GM12878 (cell line): ENCODE data around the gene HIF3A. TPM values are rescaled to one million over a fixed set of nuclear protein-coding genes. Genes with fewer than 3 reads are reported as not detected.

Source experiments
- ATAC-seq: fragments of 200-7000 bp; cut with Tn5 transposase; 3 replicates; pipeline ENCODE4 v1.9.1; 2020; ENCODE audit warnings: mild to moderate bottlenecking, moderate library complexity
- BruUV-seq: library from RNA; stranded (reverse); fragments of 400-500 nt; replicated peaks from 2 replicates; lab custom pipeline; 2021; lab: Mats Ljungman, UMichigan
- CTCF ChIA-PET: fragments of 300-600 bp; sonication (Branson Sonifier 250); formaldehyde crosslinking; extraction: SDS; loops from one replicate; lab custom pipeline; 2021; ENCODE audit warnings: inconsistent platforms; lab: Yijun Ruan, JAX
- POLR2A ChIA-PET: fragments of 350-600 bp; formaldehyde crosslinking; extraction: SDS; loops from one replicate; lab custom pipeline; 2021; ENCODE audit warnings: inconsistent platforms; lab: Charles Lee
- RAD21 ChIA-PET: fragments of 300-600 bp; sonication (Branson Sonifier 250); formaldehyde crosslinking; loops from one replicate; lab custom pipeline; 2023; ENCODE audit warnings: antibody characterized with exemption; ENCODE audit not compliant: unreplicated experiment; lab: Charles Lee
- SMC1A ChIA-PET: fragments of 300-600 bp; sonication (Branson Sonifier 250); formaldehyde crosslinking; loops from one replicate; lab custom pipeline; 2023; ENCODE audit not compliant: unreplicated experiment, uncharacterized antibody; lab: Charles Lee
- DNase-seq: peaks from one replicate; pipeline ENCODE4 v3.0.0-alpha.2; 2011; ENCODE audit warnings: low read depth, low spot score
- FAIRE-seq: peaks from 3 replicates; lab custom pipeline; 2011; peaks lifted over from hg19 to GRCh38; lab: Jason Lieb, UNC
- H2AFZ ChIP-seq: 2 replicates; pipeline ENCODE4 v1.6.0; 2011; ENCODE audit warnings: low read depth, low read length, control low read depth; ENCODE audit not compliant: control insufficient read depth
- H3K27ac ChIP-seq: 2 replicates; pipeline ENCODE4 v1.5.1; 2011; ENCODE audit warnings: control low read depth; ENCODE audit not compliant: control insufficient read depth, insufficient read depth
- H3K27me3 ChIP-seq, 2 experiments: replicated peaks in 1 of 2; 2 replicates each; pipeline versions ENCODE4 v1.6.0 to v1.6.1; 2011; ENCODE audit warnings: low read length in 1 of 2; ENCODE audit not compliant: control insufficient read depth in 2 of 2, insufficient read depth in 2 of 2
- H3K36me3 ChIP-seq, 2 experiments: 2 replicates each; pipeline ENCODE4 v1.5.1; 2011; ENCODE audit warnings: low read length in 1 of 2; ENCODE audit not compliant: control insufficient read depth in 2 of 2, insufficient read depth in 2 of 2
- H3K4me1 ChIP-seq: 2 replicates; pipeline ENCODE4 v1.6.1; 2011; ENCODE audit warnings: mild to moderate bottlenecking, low read length, moderate library complexity, mixed read lengths; ENCODE audit not compliant: control insufficient read depth, insufficient read depth
- H3K4me2 ChIP-seq: 2 replicates; pipeline ENCODE4 v1.6.0; 2011; ENCODE audit warnings: control low read depth; ENCODE audit not compliant: control insufficient read depth, insufficient read depth
- H3K4me3 ChIP-seq: fragments of 200-600 bp; sonication (generic); 2 replicates; pipeline ENCODE4 v1.5.1; 2016
- H3K79me2 ChIP-seq: 2 replicates; pipeline ENCODE4 v1.6.0; 2011; ENCODE audit warnings: low read length; ENCODE audit not compliant: control insufficient read depth, insufficient read depth
- H3K9ac ChIP-seq: 2 replicates; pipeline ENCODE4 v1.8.0; 2011; ENCODE audit warnings: low read length, control low read depth, mixed read lengths; ENCODE audit not compliant: control insufficient read depth, insufficient read depth
- H3K9me3 ChIP-seq: replicated peaks from 3 replicates; pipeline ENCODE4 v1.5.1; 2011; ENCODE audit warnings: mild to moderate bottlenecking, low read length; ENCODE audit not compliant: control insufficient read depth, insufficient read depth
- H4K20me1 ChIP-seq: 2 replicates; pipeline ENCODE4 v1.6.0; 2011; ENCODE audit not compliant: control insufficient read depth, insufficient read depth
- CBX3 ChIP-seq: fragments of 200-600 bp; sonication (generic); IDR thresholded peaks from 2 replicates; pipeline ENCODE4 v1.6.1; 2016; ENCODE audit warnings: low read depth, borderline replicate concordance
- CBX5 ChIP-seq: sonication (generic); IDR thresholded peaks from 2 replicates; pipeline ENCODE4 v1.6.1; 2016; ENCODE audit warnings: low read depth, moderate library complexity, mild to moderate bottlenecking, inconsistent platforms
- CHD4 ChIP-seq: fragments of 200-600 bp; sonication (generic); IDR thresholded peaks from 2 replicates; pipeline ENCODE4 v1.6.1; 2016; ENCODE audit warnings: mild to moderate bottlenecking
- EGR1 ChIP-seq, 2 experiments: IDR thresholded peaks; 1 replicate in 1 of 2; 2 replicates in 1 of 2; pipeline ENCODE4 v1.6.1; 2011 to 2012; ENCODE audit warnings: low read depth in 2 of 2, low read length in 2 of 2, borderline replicate concordance in 1 of 2, mild to moderate bottlenecking in 1 of 2, moderate library complexity in 1 of 2
- EP300 ChIP-seq, 2 experiments: fragments of 150-350 bp in 1 of 2; IDR thresholded peaks; 2 replicates each; pipeline ENCODE4 v1.6.1; 2011 to 2012; ENCODE audit warnings: low read depth in 2 of 2, low read length in 2 of 2, borderline replicate concordance in 1 of 2, improper control_type of control experiment in 1 of 2, inconsistent platforms in 1 of 2; ENCODE audit not compliant: control insufficient read depth in 1 of 2
- FOXK2 ChIP-seq: fragments of 450-650 bp; IDR thresholded peaks from 2 replicates; pipeline ENCODE4 v1.6.1; 2017; ENCODE audit warnings: mild to moderate bottlenecking, moderate library complexity
- FOXM1 ChIP-seq: IDR thresholded peaks from 2 replicates; pipeline ENCODE4 v1.6.1; 2012; ENCODE audit warnings: low read depth, mild to moderate bottlenecking, inconsistent platforms, low read length, moderate library complexity
- IKZF1 ChIP-seq: fragments of 450-650 bp; conservative IDR thresholded peaks from 2 replicates; pipeline ENCODE4 v1.6.1; 2017; ENCODE audit warnings: antibody characterized with exemption, mild to moderate bottlenecking
- SIN3A ChIP-seq: IDR thresholded peaks from 2 replicates; pipeline ENCODE4 v1.6.1; 2012; ENCODE audit warnings: low read depth, low read length, improper control_type of control experiment
- SMARCA5 ChIP-seq: fragments of 450-650 bp; IDR thresholded peaks from 2 replicates; pipeline ENCODE4 v1.6.1; 2017; ENCODE audit warnings: mild to moderate bottlenecking
- SUPT20H ChIP-seq: IDR thresholded peaks from 2 replicates; pipeline ENCODE4 v1.6.1; 2011; ENCODE audit warnings: low read depth, mild to moderate bottlenecking, low read length, moderate library complexity, borderline replicate concordance; ENCODE audit not compliant: control insufficient read depth
- ZNF207 ChIP-seq: fragments of 450-650 bp; IDR thresholded peaks from 2 replicates; pipeline ENCODE4 v1.6.1; 2014; ENCODE audit warnings: antibody characterized with exemption, mild to moderate bottlenecking, borderline replicate concordance
- WGBS: methylation state at CpG from one replicate; pipeline ENCODE4 v1.1.6; 2016; ENCODE audit warnings: low lambda C conversion rate; ENCODE audit not compliant: insufficient replicate concordance, insufficient coverage; ENCODE audit errors: missing lambda C conversion rate; 5-methylcytosine and 5-hydroxymethylcytosine counted together
- in situ Hi-C: fragments of 300-500 bp; cut with MboI; formaldehyde crosslinking; loops from 9 replicates; pipeline ENCODE4 v1.14.3; 2018; ENCODE audit warnings: mixed read lengths
- intact Hi-C: fragments of 100-400 bp; cut with micrococcal nuclease; formaldehyde crosslinking; loops from one replicate; pipeline ENCODE4 v1.14.2; 2022; ENCODE audit not compliant: unreplicated experiment
- polyA plus RNA-seq, 11 experiments: library from polyadenylated mRNA; depleted of rRNA in 4 of 11; unstranded in 6 of 11; stranded (reverse) in 5 of 11; fragments of >200 nt; fragmentation: Nextera tagmentation in 4 of 11; fragmentation: Illumina TruSeq in 1 of 11; extraction: Ambion mirVana in 4 of 11; extraction: Trizol in 1 of 11; gene quantifications; 1 replicate in 1 of 11; 2 replicates in 10 of 11; pipeline versions ENCODE4 v1.2.1 to v1.2.3, GENCODE V29; 2011 to 2016; ENCODE audit warnings: inconsistent platforms in 2 of 11, missing spikeins in 2 of 11, low read depth in 1 of 11
- total RNA-seq, 4 experiments: library from RNA; depleted of rRNA in 3 of 4; stranded (reverse); fragments of >200 nt in 3 of 4; fragmentation: Illumina TruSeq in 1 of 4; extraction: Trizol in 1 of 4; gene quantifications; 2 replicates each; pipeline versions ENCODE4 v1.2.1 to v1.2.3, GENCODE V29; 2013 to 2021
- TF ChIP-seq, protein P1 (sequence below): fragments of 450-650 bp; IDR thresholded peaks from 2 replicates; pipeline ENCODE4 v1.6.1; 2018; ENCODE audit warnings: mild to moderate bottlenecking, low read depth, moderate library complexity; ENCODE audit not compliant: partially characterized antibody
- TF ChIP-seq, protein P2 (sequence below): IDR thresholded peaks from 2 replicates; pipeline ENCODE4 v1.6.1; 2011; ENCODE audit warnings: low read depth, mild to moderate bottlenecking, low read length, moderate library complexity, borderline replicate concordance; ENCODE audit errors: extremely low read depth
- TF ChIP-seq, protein P3 (sequence below): fragments of 450-650 bp; conservative IDR thresholded peaks from 2 replicates; pipeline ENCODE4 v1.6.1; 2017; ENCODE audit warnings: mild to moderate bottlenecking, moderate library complexity
- TF ChIP-seq, protein P4 (sequence below): fragments of 450-650 bp; IDR thresholded peaks from 2 replicates; pipeline ENCODE4 v1.6.1; 2014; ENCODE audit warnings: mild to moderate bottlenecking
- TF ChIP-seq, protein P5 (sequence below): IDR thresholded peaks from 2 replicates; pipeline ENCODE4 v1.6.1; 2011; ENCODE audit warnings: low read depth, low read length, improper control_type of control experiment, borderline replicate concordance

HIF3A gene
- total and polyA plus RNA-seq, 10 of the 15 experiments (the other 5 are each of a cell fraction or from before 2014, with no cell fraction given): 0.03 to 0.20 (median 0.06) TPM; not detected in 5

DNA sequence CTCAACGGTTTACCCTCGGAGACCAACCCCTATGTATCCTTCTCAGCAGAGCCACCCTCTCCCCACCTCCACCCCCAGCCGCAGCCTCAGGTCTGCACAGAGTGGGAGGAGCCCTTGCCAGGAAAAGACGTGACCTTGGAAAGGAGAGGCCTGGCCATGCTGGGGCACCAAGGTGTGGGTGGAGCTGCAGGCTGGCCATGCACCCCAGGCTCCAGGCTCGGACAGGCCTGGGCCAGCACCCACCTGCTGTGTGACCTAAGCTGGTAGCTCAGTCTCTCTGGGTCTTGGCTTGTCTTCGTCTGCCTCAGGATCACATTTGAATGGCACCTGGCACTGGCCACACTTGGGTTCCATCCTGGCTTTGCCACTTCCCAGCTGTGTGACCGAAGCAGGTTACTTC lies 87.0 kb downstream of the HIF3A start:
- Histone ChIP-seq H3K4me3 (no peak overlapping the region), H3K36me3 (peaks cover 28 to 44% of the 10 kb centered on the region in 2 experiments), H4K20me1 (no peaks in the 10 kb centered on the region), H3K79me2 (no peaks in the 10 kb centered on the region), H2AFZ (no peak overlapping the region), H3K27ac (no peak overlapping the region), H3K9ac (no peak overlapping the region), H3K27me3 (no peaks in the 10 kb centered on the region), H3K4me1 (no peaks in the 10 kb centered on the region), H3K4me2 (no peak overlapping the region), H3K9me3 (no peaks in the 10 kb centered on the region)
- intact Hi-C loops: no loop called here
- 92% methylated on average over 7 of the region's 7 CpGs for WGBS
- in situ Hi-C loops: no loop called here
- FAIRE-seq: no peak
- DNase-seq: no peak
- ChIA-PET POLR2A (no interaction called here), RAD21 (no interaction called here), SMC1A (no interaction called here), CTCF (interaction anchor here (1.1 kb wide), 1 partner anchor 36 kb away, joined by 3 read pairs; no protein-coding TSS in a partner anchor)
- no TSS peak for BruUV-seq
- no peak for ATAC-seq
- TF ChIP-seq FOXM1 (no peak), IKZF1 (no peak), EGR1 (IDR thresholded peaks at IDR 0.05; ENCODE audit: borderline replicate concordance in 1 of 2, low read depth in 2 of 2, low read length in 2 of 2) (no peak), CBX5 (no peak), SUPT20H (no peak), FOXK2 (no peak), CBX3 (no peak), CHD4 (no peak), SIN3A (no peak), SMARCA5 (no peak), EP300 (IDR thresholded peaks at IDR 0.05; ENCODE audit: borderline replicate concordance in 1 of 2, control insufficient read depth in 1 of 2, low read depth in 2 of 2, low read length in 2 of 2) (no peak), ZNF207 (no peak)
- TF ChIP-seq, protein P1, sequence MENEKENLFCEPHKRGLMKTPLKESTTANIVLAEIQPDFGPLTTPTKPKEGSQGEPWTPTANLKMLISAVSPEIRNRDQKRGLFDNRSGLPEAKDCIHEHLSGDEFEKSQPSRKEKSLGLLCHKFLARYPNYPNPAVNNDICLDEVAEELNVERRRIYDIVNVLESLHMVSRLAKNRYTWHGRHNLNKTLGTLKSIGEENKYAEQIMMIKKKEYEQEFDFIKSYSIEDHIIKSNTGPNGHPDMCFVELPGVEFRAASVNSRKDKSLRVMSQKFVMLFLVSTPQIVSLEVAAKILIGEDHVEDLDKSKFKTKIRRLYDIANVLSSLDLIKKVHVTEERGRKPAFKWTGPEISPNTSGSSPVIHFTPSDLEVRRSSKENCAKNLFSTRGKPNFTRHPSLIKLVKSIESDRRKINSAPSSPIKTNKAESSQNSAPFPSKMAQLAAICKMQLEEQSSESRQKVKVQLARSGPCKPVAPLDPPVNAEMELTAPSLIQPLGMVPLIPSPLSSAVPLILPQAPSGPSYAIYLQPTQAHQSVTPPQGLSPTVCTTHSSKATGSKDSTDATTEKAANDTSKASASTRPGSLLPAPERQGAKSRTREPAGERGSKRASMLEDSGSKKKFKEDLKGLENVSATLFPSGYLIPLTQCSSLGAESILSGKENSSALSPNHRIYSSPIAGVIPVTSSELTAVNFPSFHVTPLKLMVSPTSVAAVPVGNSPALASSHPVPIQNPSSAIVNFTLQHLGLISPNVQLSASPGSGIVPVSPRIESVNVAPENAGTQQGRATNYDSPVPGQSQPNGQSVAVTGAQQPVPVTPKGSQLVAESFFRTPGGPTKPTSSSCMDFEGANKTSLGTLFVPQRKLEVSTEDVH: no peak
- TF ChIP-seq, protein P2, sequence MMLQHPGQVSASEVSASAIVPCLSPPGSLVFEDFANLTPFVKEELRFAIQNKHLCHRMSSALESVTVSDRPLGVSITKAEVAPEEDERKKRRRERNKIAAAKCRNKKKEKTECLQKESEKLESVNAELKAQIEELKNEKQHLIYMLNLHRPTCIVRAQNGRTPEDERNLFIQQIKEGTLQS: no peak
- TF ChIP-seq, protein P3, sequence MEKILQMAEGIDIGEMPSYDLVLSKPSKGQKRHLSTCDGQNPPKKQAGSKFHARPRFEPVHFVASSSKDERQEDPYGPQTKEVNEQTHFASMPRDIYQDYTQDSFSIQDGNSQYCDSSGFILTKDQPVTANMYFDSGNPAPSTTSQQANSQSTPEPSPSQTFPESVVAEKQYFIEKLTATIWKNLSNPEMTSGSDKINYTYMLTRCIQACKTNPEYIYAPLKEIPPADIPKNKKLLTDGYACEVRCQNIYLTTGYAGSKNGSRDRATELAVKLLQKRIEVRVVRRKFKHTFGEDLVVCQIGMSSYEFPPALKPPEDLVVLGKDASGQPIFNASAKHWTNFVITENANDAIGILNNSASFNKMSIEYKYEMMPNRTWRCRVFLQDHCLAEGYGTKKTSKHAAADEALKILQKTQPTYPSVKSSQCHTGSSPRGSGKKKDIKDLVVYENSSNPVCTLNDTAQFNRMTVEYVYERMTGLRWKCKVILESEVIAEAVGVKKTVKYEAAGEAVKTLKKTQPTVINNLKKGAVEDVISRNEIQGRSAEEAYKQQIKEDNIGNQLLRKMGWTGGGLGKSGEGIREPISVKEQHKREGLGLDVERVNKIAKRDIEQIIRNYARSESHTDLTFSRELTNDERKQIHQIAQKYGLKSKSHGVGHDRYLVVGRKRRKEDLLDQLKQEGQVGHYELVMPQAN: no peak
- TF ChIP-seq, protein P4, sequence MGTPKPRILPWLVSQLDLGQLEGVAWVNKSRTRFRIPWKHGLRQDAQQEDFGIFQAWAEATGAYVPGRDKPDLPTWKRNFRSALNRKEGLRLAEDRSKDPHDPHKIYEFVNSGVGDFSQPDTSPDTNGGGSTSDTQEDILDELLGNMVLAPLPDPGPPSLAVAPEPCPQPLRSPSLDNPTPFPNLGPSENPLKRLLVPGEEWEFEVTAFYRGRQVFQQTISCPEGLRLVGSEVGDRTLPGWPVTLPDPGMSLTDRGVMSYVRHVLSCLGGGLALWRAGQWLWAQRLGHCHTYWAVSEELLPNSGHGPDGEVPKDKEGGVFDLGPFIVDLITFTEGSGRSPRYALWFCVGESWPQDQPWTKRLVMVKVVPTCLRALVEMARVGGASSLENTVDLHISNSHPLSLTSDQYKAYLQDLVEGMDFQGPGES: no peak
- TF ChIP-seq, protein P5, sequence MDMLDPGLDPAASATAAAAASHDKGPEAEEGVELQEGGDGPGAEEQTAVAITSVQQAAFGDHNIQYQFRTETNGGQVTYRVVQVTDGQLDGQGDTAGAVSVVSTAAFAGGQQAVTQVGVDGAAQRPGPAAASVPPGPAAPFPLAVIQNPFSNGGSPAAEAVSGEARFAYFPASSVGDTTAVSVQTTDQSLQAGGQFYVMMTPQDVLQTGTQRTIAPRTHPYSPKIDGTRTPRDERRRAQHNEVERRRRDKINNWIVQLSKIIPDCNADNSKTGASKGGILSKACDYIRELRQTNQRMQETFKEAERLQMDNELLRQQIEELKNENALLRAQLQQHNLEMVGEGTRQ: no peak
